Ascending aorta (tissue), 2 donors: ENCODE data around the gene C16orf95. TPM values are rescaled to one million over a fixed set of nuclear protein-coding genes. Genes with fewer than 3 reads are reported as not detected.

Experiments
- DNase-seq, 2 donors: peaks; one replicate each; pipeline ENCODE4 v3.0.0-alpha.2; 2019; ENCODE audit warnings: low spot score in 2 of 2
- H3K27ac ChIP-seq, 2 donors: fragments of 200-600 bp; sonication (generic); one replicate each; pipeline ENCODE4 v1.5.1; 2016 to 2017; ENCODE audit warnings: mild to moderate bottlenecking in 1 of 2
- H3K27me3 ChIP-seq: fragments of 200-600 bp; sonication (generic); one replicate; pipeline ENCODE4 v1.5.1; 2017
- H3K36me3 ChIP-seq, 2 donors: fragments of 200-600 bp; sonication (generic); one replicate each; pipeline ENCODE4 v1.5.1; 2016
- H3K4me1 ChIP-seq, 2 donors: fragments of 200-600 bp; sonication (generic); one replicate each; pipeline ENCODE4 v1.5.1; 2016 to 2017; ENCODE audit warnings: mild to moderate bottlenecking in 1 of 2
- H3K4me3 ChIP-seq, 2 donors: fragments of 200-600 bp; sonication (generic); one replicate each; pipeline ENCODE4 v1.5.1; 2016 to 2017; ENCODE audit warnings: mild to moderate bottlenecking in 1 of 2
- H3K9me3 ChIP-seq, 2 donors: fragments of 200-600 bp; sonication (generic); one replicate each; pipeline ENCODE4 v1.5.1; 2016
- CTCF ChIP-seq, 3 experiments: fragments of 200-600 bp in 2 of 3; fragments of 450-650 bp in 1 of 3; sonication (generic) in 2 of 3; IDR thresholded peaks; one replicate each; pipeline ENCODE4 v1.5.1; 2016 to 2019; ENCODE audit warnings: antibody characterized with exemption in 3 of 3, mild to moderate bottlenecking in 1 of 3, moderate library complexity in 1 of 3
- intact Hi-C: fragments of 100-400 bp; cut with DNase I; formaldehyde crosslinking; loops from one replicate; pipeline ENCODE4 v1.15.1; 2023
- total RNA-seq: library from RNA; depleted of rRNA; stranded (reverse); fragments of >200 nt; gene quantifications from one replicate; pipeline ENCODE4 v1.1.0, GENCODE V29; 2016

Gene C16orf95
- total RNA-seq, 1 donor from 2014 or later: not detected

DNA sequence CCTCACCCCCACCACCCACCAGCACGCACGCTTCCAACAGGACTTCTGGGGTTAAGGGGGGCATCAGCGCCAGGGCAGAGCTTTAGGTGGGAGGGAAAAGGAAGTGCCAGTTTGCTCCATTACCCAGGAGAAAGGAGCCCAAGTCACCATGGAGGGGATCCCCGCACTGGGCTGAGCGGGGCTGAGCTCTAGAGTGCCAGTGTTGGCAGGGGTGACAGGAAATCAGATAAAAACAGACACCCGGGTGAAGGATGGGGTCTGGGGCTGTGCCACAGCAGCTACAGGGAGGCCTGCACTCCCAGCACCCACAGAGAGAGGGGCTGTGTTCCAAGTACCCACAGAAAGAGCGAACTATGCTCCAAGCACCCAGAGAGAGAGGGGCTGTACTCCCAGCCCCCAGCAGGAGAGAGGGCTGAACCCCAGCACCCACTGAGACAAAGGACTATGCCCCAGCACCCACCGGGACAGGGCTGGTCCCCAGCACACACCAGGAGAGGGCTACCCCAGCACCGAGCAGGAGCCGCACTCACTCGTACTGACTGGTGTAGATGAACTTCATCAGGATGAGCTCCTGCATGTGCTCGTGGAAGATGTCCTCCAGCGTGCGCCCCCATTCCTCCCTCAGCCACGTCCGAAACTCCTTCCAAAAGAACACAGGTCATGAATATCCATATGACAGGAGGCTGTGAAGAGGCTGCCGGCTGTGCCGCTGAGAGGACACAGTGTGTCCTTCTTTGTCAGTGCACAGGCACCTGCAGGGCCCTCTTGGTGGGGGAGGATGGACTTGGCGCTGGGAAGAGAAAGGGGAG is 18.6 kb upstream of the C16orf95 start:
- no peak for DNase-seq
- H3K36me3 ChIP-seq: peaks cover 60 to 79% of the 10 kb centered on the region in 2 donors
- H3K27ac ChIP-seq: no peak overlapping the region
- intact Hi-C loops: no loop called here
- H3K27me3 ChIP-seq: no peaks in the 10 kb centered on the region
- H3K4me3 ChIP-seq: no peak overlapping the region
- no peaks in the 10 kb centered on the region for H3K9me3 ChIP-seq
- no peak for TF ChIP-seq CTCF (IDR thresholded peaks at IDR 0.05)
- H3K4me1 ChIP-seq: no peaks in the 10 kb centered on the region

DNA sequence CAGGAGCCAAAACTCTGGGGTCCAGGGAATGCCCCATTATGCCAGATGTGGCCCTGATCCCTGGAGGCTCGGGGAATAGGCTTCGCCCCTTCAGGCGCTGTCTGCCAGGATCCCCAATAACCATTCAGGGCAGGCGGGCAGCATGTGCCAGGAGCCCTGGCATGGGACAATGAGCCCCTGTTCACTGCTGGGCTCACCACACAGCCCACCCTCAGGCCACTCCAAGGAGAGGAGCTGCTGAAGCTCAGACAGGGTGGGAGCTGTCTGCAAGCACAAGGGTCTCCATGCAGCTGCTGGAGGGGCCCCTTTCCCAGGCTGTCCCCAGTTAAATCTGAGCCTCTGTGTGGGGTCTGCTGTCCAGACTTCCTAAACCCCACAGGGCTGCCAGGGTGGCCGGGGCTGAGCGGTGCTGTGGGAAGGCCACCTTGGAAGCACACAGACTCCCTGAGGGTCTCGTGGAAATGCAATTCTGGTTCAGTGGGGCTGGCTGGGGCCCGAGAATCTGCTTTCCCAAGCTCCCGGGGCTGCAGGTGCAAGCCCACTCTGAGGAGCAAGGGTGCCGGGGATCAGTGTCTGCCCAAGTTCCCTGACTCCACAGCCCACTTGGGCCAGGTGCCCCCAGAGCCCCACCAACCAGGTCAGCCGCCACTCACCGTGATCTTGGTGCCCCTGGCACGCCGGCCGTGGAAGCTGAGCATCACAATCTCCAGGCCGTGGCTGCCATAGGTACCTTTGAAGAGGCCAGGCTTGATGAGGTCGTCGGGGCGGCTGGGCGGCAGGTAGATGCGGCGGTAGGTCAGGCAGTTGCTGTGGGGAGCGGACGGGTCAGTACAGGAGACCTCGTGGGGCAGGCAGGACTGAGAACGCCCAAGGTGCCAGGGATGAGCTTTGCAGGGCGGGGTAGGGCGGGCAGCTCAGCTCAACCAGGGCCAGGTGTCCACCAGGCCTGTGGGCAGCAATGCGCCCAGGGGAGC is 17.7 kb upstream of the C16orf95 start:
- peaks cover 69 to 82% of the 10 kb centered on the region in 2 donors for H3K36me3 ChIP-seq
- DNase-seq: no peak
- H3K9me3 ChIP-seq: no peaks in the 10 kb centered on the region
- no peak overlapping the region for H3K4me3 ChIP-seq
- intact Hi-C loops: no loop called here
- TF ChIP-seq CTCF (IDR thresholded peaks at IDR 0.05): no peak
- H3K4me1 ChIP-seq: no peaks in the 10 kb centered on the region
- H3K27me3 ChIP-seq: no peaks in the 10 kb centered on the region
- no peak overlapping the region for H3K27ac ChIP-seq

DNA sequence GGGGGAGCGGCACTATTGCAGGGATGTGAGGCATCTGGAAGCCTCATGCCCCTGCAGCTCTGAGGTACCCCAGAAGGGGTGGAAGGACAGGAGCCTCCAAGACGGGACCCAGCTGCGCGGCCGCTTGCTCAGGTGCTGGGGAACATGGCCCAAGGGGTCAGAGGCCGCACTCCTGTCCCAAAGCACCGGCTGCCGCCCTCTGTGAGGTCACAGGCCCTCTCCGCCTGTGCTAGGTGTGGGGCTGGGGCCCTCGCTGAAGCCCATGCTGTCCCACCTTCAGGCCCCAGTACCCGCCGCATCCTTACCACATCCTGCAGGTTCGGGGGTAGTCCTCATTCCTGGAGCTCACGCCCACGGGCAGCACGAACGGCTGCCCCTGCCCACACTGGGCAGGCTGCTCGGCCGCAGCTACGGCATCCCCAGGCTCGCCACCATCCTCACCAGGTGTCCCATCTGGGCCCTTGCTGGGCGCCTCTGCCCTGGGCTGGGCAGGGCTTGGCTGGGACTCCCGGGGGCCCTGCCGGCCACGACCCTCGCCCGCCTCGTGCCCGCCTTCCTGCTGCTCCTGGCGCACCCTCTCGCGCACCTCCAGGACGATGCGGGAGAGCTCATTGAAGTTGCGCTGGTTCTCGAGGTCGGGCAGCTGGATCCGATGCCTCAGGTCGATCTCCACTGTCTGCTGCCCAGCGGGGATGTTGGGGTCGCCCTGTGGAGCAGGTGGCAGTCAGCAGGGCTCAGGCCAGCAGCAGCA is 16.6 kb upstream of the C16orf95 start:
- Histone ChIP-seq H3K9me3 (no peaks in the 10 kb centered on the region), H3K4me3 (no peak overlapping the region), H3K4me1 (no peaks in the 10 kb centered on the region), H3K36me3 (peaks cover 74 to 81% of the 10 kb centered on the region in 2 donors), H3K27me3 (no peaks in the 10 kb centered on the region), H3K27ac (no peak overlapping the region)
- intact Hi-C loops: no loop called here
- no peak for TF ChIP-seq CTCF (IDR thresholded peaks at IDR 0.05)
- no peak for DNase-seq

DNA sequence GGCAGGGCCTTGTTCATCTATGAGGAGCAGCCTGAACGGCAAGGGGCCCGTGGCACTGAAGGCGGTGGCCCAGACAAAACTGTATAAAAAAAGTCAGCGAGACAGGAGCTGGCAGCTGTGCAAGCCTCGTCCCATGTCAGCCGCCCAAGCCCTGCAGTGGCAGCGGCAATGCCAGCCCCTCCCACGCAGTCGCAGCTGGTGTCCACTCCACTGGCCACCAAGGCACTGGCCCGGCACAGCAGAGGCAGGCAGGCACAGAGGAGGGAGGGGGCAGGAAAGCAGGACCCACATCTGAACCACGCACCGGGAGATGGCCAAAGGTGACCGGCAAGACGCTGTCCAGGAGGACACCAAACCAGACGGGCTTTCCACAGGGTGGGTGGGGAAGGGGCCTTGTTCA is 15.9 kb upstream of the C16orf95 start:
- H3K27me3 ChIP-seq: no peaks in the 10 kb centered on the region
- intact Hi-C loops: no loop called here

More for the DNA sequence above, 15.9 kb upstream of the C16orf95 start:
- H3K27ac ChIP-seq: no peak overlapping the region
- no peaks in the 10 kb centered on the region for H3K9me3 ChIP-seq
- H3K36me3 ChIP-seq: peaks cover 75 to 82% of the 10 kb centered on the region in 2 donors
- H3K4me1 ChIP-seq: no peaks in the 10 kb centered on the region
- H3K4me3 ChIP-seq: no peak overlapping the region
- TF ChIP-seq CTCF (IDR thresholded peaks at IDR 0.05): no peak
- no peak for DNase-seq
